Measurements from ENCODE around the gene SGCA.

GRCh38 chr17:50134206-50135110 is 31.3 kb upstream of the SGCA start:
- TF ChIP-seq CTCF (conservative IDR thresholded peaks at IDR 0.05; ENCODE audit: low read depth in 2 of 2) (no peak), JUNB (IDR thresholded peaks at IDR 0.05; ENCODE audit: unreplicated experiment) (no peak), REST (IDR thresholded peaks at IDR 0.05; ENCODE audit: unreplicated experiment) (no peak), POLR2AphosphoS5 (IDR thresholded peaks at IDR 0.05; ENCODE audit: low read depth) (no peak), CREB1 (CRISPR knock-in tag; IDR thresholded peaks at IDR 0.05; ENCODE audit: low read depth) (no peak), EZH2phosphoT487 (IDR thresholded peaks at IDR 0.05; ENCODE audit: unreplicated experiment) (no peak), ETS1 (IDR thresholded peaks at IDR 0.05) (no peak), EZH2 (IDR thresholded peaks at IDR 0.05; ENCODE audit: low read depth, unreplicated experiment) (no peak), ZNF331 (CRISPR knock-in tag; IDR thresholded peaks at IDR 0.05; ENCODE audit: low read depth) (no peak), STAT1 (IDR thresholded peaks at IDR 0.05; ENCODE audit: unreplicated experiment) (no peak), NANOG (IDR thresholded peaks at IDR 0.05; ENCODE audit: borderline replicate concordance) (no peak), ZNF114 (CRISPR knock-in tag; IDR thresholded peaks at IDR 0.05) (no peak)

Measured in GM23338 (cell line).